GM10248 (cell line): ENCODE data around the gene CCK.

ENCODE experiments used
- CTCF ChIA-PET: fragments of 300-600 bp; sonication (Branson Sonifier 250); formaldehyde crosslinking; extraction: SDS; loops from one replicate; lab custom pipeline; 2021; ENCODE audit warnings: antibody characterized with exemption; lab: Yijun Ruan, JAX
- POLR2A ChIA-PET: fragments of 350-650 bp; sonication (Branson Sonifier 250); formaldehyde crosslinking; extraction: SDS; loops from one replicate; lab custom pipeline; 2020; ENCODE audit warnings: antibody characterized with exemption; lab: Yijun Ruan, JAX
- DNase-seq: peaks from one replicate; pipeline ENCODE4 v3.0.0; 2012; ENCODE audit errors: extremely low spot score
- CTCF ChIP-seq: IDR thresholded peaks from 2 replicates; pipeline ENCODE4 v1.5.1; 2012; ENCODE audit warnings: mild to moderate bottlenecking, low read depth; ENCODE audit errors: extremely low read depth, missing control alignments, control extremely low read depth

Gene CCK

GRCh38 chr3:42263354-42264346, 2.3 kb downstream of the CCK start:
- no peak for DNase-seq
- CTCF ChIA-PET, result interaction anchor here (4.4 kb wide), 1 partner anchor 15 kb away, joined by 35 read pairs; no protein-coding TSS in a partner anchor
- TF ChIP-seq CTCF, result no peak
- POLR2A ChIA-PET, result no interaction called here

- TF ChIP-seq CTCF, result no peak
- no peak for DNase-seq
- ChIA-PET POLR2A (no interaction called here), CTCF (interaction anchor here (4.4 kb wide), 1 partner anchor 14 kb away, joined by 35 read pairs; no protein-coding TSS in a partner anchor)
Measured at GRCh38 chr3:42262525-42262924, 3.5 kb downstream of the CCK start.

- no peak for TF ChIP-seq CTCF
- POLR2A ChIA-PET, result no interaction called here
- DNase-seq, result no peak
- CTCF ChIA-PET, result interaction anchor here (1.5 kb wide), 1 partner anchor 10 kb away, joined by 5 read pairs; no protein-coding TSS in a partner anchor
Measured at GRCh38 chr3:42257007-42257406, 9.0 kb downstream of the CCK start.

GRCh38 chr3:42256135-42256819, 9.7 kb downstream of the CCK start:
- CTCF ChIA-PET, result interaction anchor here (1.4 to 1.5 kb wide), 2 partner anchors 9 to 15 kb away, joined by 3 to 5 read pairs; no protein-coding TSS in a partner anchor
- TF ChIP-seq CTCF, result no peak
- no peak for DNase-seq
- POLR2A ChIA-PET, result no interaction called here

GRCh38 chr3:42254566-42254965, 11.4 kb downstream of the CCK start:
- CTCF ChIA-PET, result interaction anchor here (1.2 to 1.4 kb wide), 3 partner anchors 9 to 25 kb away, joined by 3 to 5 read pairs (median 3); no protein-coding TSS in a partner anchor
- no peak for DNase-seq
- POLR2A ChIA-PET, result no interaction called here
- no peak for TF ChIP-seq CTCF

GRCh38 chr3:42250761-42251160, 15.2 kb downstream of the CCK start:
- ChIA-PET CTCF (interaction anchor here (0.6 to 1.7 kb wide), 3 partner anchors 193 to 298 kb away, joined by 3 read pairs; no protein-coding TSS in a partner anchor), POLR2A (no interaction called here)
- TF ChIP-seq CTCF, result no peak
- DNase-seq, result no peak
